Right lobe of liver (tissue), 6 donors: ENCODE data around the gene IL1RL2. TPM values are rescaled to one million over a fixed set of nuclear protein-coding genes. Genes with fewer than 3 reads are reported as not detected.

Experiments used
- ATAC-seq, 4 donors: fragments of 200-7000 bp; cut with Tn5 transposase; one replicate each; pipeline ENCODE4 v1.9.1; 2020; ENCODE audit warnings: mild to moderate bottlenecking in 4 of 4, moderate library complexity in 4 of 4
- DNase-seq, 3 donors: peaks; one replicate each; pipeline ENCODE4 v3.0.0-alpha.2; 2020
- H3K27ac ChIP-seq, 3 donors: fragments of 200-600 bp; one replicate each; pipeline ENCODE4 v1.8.0; 2022
- H3K27me3 ChIP-seq, 2 donors: fragments of 200-600 bp; one replicate each; pipeline ENCODE4 v1.8.0; 2022
- H3K36me3 ChIP-seq, 4 donors: fragments of 200-600 bp; sonication (generic) in 1 of 4; one replicate each; pipeline versions ENCODE4 v1.5.1 to v1.8.0; 2017 to 2022; ENCODE audit warnings: control low read depth in 1 of 4
- H3K4me1 ChIP-seq, 4 donors: fragments of 200-600 bp; sonication (generic) in 1 of 4; one replicate each; pipeline versions ENCODE4 v1.5.1 to v1.8.0; 2017 to 2022; ENCODE audit warnings: control low read depth in 1 of 4
- H3K4me3 ChIP-seq, 3 donors: fragments of 200-600 bp; one replicate each; pipeline ENCODE4 v1.8.0; 2022
- H3K9me3 ChIP-seq, 4 donors: fragments of 200-600 bp; sonication (generic) in 1 of 4; one replicate each; pipeline versions ENCODE4 v1.5.1 to v1.8.0; 2017 to 2022; ENCODE audit warnings: control low read depth in 1 of 4
- POLR2A ChIP-seq: fragments of 450-650 bp; IDR thresholded peaks from one replicate; pipeline ENCODE4 v1.6.1; 2017; ENCODE audit warnings: antibody characterized with exemption, mild to moderate bottlenecking
- WGBS: methylation state at CpG from one replicate; pipeline ENCODE4 v1.1.6; 2018; ENCODE audit warnings: low coverage, low lambda C conversion rate; ENCODE audit not compliant: insufficient coverage; ENCODE audit errors: missing lambda C conversion rate; 5-methylcytosine and 5-hydroxymethylcytosine counted together
- intact Hi-C, 2 donors: fragments of 100-400 bp; cut with DNase I; formaldehyde crosslinking; loops; one replicate each; pipeline versions ENCODE4 v1.11.2 to v1.14.1; 2022
- total RNA-seq, 6 experiments: library from RNA; depleted of rRNA in 2 of 6; stranded (reverse); fragments of >200 nt in 2 of 6; fragmentation: NEBNext Ultra II Directional in 3 of 6; extraction: Animal tissue kit (Norgen Biotek cat#: 25700) in 3 of 6; gene quantifications; one replicate each; pipeline versions ENCODE4 v1.1.0 to v1.2.4, GENCODE V29; 2016 to 2023
- TF ChIP-seq, protein P1 (sequence below), 4 donors: fragments of 200-600 bp in 3 of 4; fragments of 450-650 bp in 1 of 4; IDR thresholded peaks; one replicate each; pipeline versions ENCODE4 v1.5.1 to v1.8.0; 2016 to 2022; ENCODE audit warnings: antibody characterized with exemption in 4 of 4, mild to moderate bottlenecking in 2 of 4
- donor health status: DM: no; HTN: yes; CAD: no.
- donor health status: DM: no; HTN: no; CAD: no.
- donor health status: DM: no; HTN: no; CAD: no.
- donor health status: DM: no; HTN: yes; CAD: no.
- donor health status: DM: no; HTN: yes; CAD: no.

IL1RL2 gene
- total RNA-seq, 6 experiments from 2014 or later: 1.2 to 3.1 (median 2.3) TPM

DNA sequence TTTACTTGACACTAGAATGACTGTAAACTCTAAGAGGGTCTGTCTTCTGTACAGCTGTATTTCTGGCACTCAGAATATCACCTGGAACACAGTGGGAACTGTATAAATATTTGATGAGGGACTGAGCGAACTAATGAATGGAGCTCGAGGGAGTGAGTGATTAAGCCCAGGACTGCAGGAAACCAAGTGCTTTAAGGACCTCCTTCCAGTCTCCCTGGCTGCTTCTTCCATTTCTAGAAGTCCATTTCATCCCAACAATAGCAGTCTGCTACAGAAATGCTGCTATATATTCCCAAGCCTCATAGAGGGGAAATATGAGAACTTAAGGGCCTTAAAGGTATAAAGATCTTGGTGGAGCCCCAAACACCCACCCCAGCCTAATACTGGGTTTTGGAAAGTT is 2.8 kb upstream of the IL1RL2 start:
- WGBS: 52% methylated on average over 2 of the region's 2 CpGs
- no peaks in the 10 kb centered on the region for H3K4me1 ChIP-seq
- no peak for ATAC-seq
- H3K9me3 ChIP-seq: no peaks in the 10 kb centered on the region
- no peaks in the 10 kb centered on the region for H3K36me3 ChIP-seq
- intact Hi-C loops: loop anchor here in 1 of 2 donors (10.0 kb wide), 1 partner anchor 51 kb away; no protein-coding TSS in a partner anchor
- DNase-seq: no peak
- peak overlapping the region in 1 of 3 donors; percentile 28 for H3K27ac ChIP-seq
- H3K4me3 ChIP-seq: no peak overlapping the region
- TF ChIP-seq POLR2A: no peak
- no peaks in the 10 kb centered on the region for H3K27me3 ChIP-seq

GRCh38 chr2:102184568-102184967 is 2.3 kb upstream of the IL1RL2 start:
- no peaks in the 10 kb centered on the region for H3K36me3 ChIP-seq
- no peak overlapping the region for H3K4me3 ChIP-seq
- TF ChIP-seq, protein P1, sequence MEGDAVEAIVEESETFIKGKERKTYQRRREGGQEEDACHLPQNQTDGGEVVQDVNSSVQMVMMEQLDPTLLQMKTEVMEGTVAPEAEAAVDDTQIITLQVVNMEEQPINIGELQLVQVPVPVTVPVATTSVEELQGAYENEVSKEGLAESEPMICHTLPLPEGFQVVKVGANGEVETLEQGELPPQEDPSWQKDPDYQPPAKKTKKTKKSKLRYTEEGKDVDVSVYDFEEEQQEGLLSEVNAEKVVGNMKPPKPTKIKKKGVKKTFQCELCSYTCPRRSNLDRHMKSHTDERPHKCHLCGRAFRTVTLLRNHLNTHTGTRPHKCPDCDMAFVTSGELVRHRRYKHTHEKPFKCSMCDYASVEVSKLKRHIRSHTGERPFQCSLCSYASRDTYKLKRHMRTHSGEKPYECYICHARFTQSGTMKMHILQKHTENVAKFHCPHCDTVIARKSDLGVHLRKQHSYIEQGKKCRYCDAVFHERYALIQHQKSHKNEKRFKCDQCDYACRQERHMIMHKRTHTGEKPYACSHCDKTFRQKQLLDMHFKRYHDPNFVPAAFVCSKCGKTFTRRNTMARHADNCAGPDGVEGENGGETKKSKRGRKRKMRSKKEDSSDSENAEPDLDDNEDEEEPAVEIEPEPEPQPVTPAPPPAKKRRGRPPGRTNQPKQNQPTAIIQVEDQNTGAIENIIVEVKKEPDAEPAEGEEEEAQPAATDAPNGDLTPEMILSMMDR (IDR thresholded peaks at IDR 0.05): no peak
- no peak for TF ChIP-seq POLR2A

GRCh38 chr2:102185347-102185746 is 1.5 kb upstream of the IL1RL2 start:
- no peak for TF ChIP-seq POLR2A
- TF ChIP-seq, protein P1 (IDR thresholded peaks at IDR 0.05): peak; percentile 57 to 64 (median 62)
- 3% methylated on average over 2 of the region's 2 CpGs for WGBS
- Histone ChIP-seq H3K36me3 (no peaks in the 10 kb centered on the region), H3K27me3 (no peaks in the 10 kb centered on the region), H3K9me3 (no peaks in the 10 kb centered on the region), H3K27ac (no peak overlapping the region), H3K4me3 (no peak overlapping the region), H3K4me1 (peaks cover 0 to 6% (median 2%) of the 10 kb centered on the region in 4 donors)
- ATAC-seq (peak in 3 of 4 donors; percentile 29 to 32 (median 32)), DNase-seq (no peak)
- intact Hi-C loops: loop anchor here in 1 of 2 donors (10.0 kb wide), 1 partner anchor 49 kb away; no protein-coding TSS in a partner anchor

More at GRCh38 chr2:102184568-102184967, 2.3 kb upstream of the IL1RL2 start:
- Histone ChIP-seq H3K27me3 (no peaks in the 10 kb centered on the region), H3K4me1 (no peaks in the 10 kb centered on the region), H3K27ac (peak overlapping the region in 1 of 3 donors; percentile 28), H3K9me3 (no peaks in the 10 kb centered on the region)
- WGBS: 79% methylated on average over 1 of the region's 1 CpG
- intact Hi-C loops: loop anchor here in 1 of 2 donors (10.0 kb wide), 1 partner anchor 50 kb away; no protein-coding TSS in a partner anchor
- ATAC-seq (no peak), DNase-seq (no peak)

GRCh38 chr2:102187496-102188150 is 800 bp downstream of the IL1RL2 start:
- intact Hi-C loops: loop anchor here in 1 of 2 donors (10.0 kb wide), 1 partner anchor 47 kb away; no protein-coding TSS in a partner anchor
- DNase-seq (peak; percentile 68 to 73 (median 71)), ATAC-seq (peak; percentile 69 to 81 (median 78))
- H3K4me1 ChIP-seq: peaks cover 0 to 13% (median 2%) of the 10 kb centered on the region in 4 donors
- no peaks in the 10 kb centered on the region for H3K36me3 ChIP-seq
- H3K4me3 ChIP-seq: peak overlapping the region; percentile 39 to 63 (median 59)
- WGBS: 1% methylated on average over 18 of the region's 50 CpGs
- H3K27ac ChIP-seq: peak overlapping the region; percentile 59 to 77 (median 69)
- no peak for TF ChIP-seq POLR2A
- TF ChIP-seq, protein P1 (IDR thresholded peaks at IDR 0.05): peak; percentile 12 to 38 (median 18)
- H3K27me3 ChIP-seq: no peaks in the 10 kb centered on the region
- no peaks in the 10 kb centered on the region for H3K9me3 ChIP-seq

DNA sequence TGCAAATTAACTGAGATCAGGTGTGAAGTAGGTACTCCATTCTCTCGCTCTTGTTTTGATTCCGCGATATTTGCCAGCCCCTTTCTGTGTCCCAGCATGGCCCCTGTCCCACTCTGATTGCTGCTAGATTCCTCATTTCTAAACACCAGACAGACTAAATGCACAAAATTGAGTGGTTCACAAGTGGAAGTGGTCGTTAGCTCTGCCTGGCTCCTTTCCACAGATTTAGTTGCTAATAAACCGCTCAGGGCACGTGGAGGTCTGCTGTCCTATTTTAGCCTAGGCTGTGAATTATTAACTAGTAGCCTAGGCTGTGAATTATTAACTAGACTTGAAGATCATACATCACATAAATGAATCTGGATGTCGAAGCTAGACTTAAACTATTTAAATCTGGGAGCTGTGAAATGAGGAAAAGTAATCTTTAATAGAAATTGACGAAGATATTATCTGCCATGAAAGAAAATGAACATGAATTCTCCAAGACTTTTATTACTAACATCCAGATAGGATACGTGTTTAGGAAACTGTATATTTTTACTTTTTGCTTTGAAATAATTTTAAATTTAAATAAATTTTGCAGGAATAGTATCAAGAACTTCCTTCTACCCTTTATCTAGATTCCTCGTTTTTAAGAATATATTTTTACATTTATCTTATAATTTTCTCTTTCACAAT is 3.7 kb downstream of the IL1RL2 start:
- intact Hi-C loops: no loop called here
- H3K27ac ChIP-seq: peak overlapping the region in 2 of 3 donors; percentile 65 to 67
- H3K9me3 ChIP-seq: no peaks in the 10 kb centered on the region
- ATAC-seq (peak; percentile 41 to 75 (median 51)), DNase-seq (peak in 2 of 3 donors; percentile 50 to 62)
- H3K27me3 ChIP-seq: no peaks in the 10 kb centered on the region
- no peak for TF ChIP-seq POLR2A
- TF ChIP-seq, protein P1 (IDR thresholded peaks at IDR 0.05): no peak
- H3K36me3 ChIP-seq: no peaks in the 10 kb centered on the region
- 38% methylated on average over 10 of the region's 10 CpGs for WGBS
- H3K4me1 ChIP-seq: peaks cover 0 to 25% (median 2%) of the 10 kb centered on the region in 4 donors
- no peak overlapping the region for H3K4me3 ChIP-seq
